ENCODE data around the gene IFNAR1.

DNA sequence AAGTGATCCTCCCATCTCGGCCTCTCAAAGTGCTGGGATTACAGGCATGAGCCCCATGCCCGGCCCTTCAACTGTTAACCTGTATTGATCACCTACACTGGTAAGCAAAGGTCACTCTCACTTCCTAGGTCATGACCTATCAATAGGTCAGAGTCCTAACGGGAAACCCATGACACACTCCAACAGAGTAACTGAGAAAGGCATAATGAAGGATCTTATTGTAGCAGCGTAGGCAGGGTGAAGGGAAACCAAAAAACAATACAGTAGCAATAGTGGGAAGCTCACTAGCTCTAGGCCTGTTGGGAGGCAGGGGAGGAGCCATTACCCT, 19.5 kb upstream of the IFNAR1 start:
- TF ChIP-seq, protein P1, sequence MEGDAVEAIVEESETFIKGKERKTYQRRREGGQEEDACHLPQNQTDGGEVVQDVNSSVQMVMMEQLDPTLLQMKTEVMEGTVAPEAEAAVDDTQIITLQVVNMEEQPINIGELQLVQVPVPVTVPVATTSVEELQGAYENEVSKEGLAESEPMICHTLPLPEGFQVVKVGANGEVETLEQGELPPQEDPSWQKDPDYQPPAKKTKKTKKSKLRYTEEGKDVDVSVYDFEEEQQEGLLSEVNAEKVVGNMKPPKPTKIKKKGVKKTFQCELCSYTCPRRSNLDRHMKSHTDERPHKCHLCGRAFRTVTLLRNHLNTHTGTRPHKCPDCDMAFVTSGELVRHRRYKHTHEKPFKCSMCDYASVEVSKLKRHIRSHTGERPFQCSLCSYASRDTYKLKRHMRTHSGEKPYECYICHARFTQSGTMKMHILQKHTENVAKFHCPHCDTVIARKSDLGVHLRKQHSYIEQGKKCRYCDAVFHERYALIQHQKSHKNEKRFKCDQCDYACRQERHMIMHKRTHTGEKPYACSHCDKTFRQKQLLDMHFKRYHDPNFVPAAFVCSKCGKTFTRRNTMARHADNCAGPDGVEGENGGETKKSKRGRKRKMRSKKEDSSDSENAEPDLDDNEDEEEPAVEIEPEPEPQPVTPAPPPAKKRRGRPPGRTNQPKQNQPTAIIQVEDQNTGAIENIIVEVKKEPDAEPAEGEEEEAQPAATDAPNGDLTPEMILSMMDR (conservative IDR thresholded peaks at IDR 0.05; ENCODE audit: low read length) = no peak
- no peak for TF ChIP-seq EZH2phosphoT487 (IDR thresholded peaks at IDR 0.05; ENCODE audit: borderline replicate concordance, low read depth, low read length)
